HG03039 (cell line): ENCODE data around the gene ERCC3.
"Not testable (repeated sequence)": the region's sequence is repeated elsewhere in the genome, so short reads cannot be mapped to it uniquely, and the experiment has no call there.

Experiments
- ATAC-seq: cut with Tn5 transposase; IDR thresholded peaks from one replicate; pipeline ENCODE4 v1.9.1; 2021; ENCODE audit warnings: mild to moderate bottlenecking, moderate library complexity; ENCODE audit not compliant: unreplicated experiment

ERCC3 gene

GRCh38 chr2:127226520-127227263 is 67.3 kb downstream of the ERCC3 start:
- ATAC-seq, result peak; percentile 89

- ATAC-seq, result no peak
Measured at GRCh38 chr2:127226132-127226519, 67.8 kb downstream of the ERCC3 start.

- no peak for ATAC-seq
Measured at GRCh38 chr2:127225186-127225960, 68.6 kb downstream of the ERCC3 start.

DNA sequence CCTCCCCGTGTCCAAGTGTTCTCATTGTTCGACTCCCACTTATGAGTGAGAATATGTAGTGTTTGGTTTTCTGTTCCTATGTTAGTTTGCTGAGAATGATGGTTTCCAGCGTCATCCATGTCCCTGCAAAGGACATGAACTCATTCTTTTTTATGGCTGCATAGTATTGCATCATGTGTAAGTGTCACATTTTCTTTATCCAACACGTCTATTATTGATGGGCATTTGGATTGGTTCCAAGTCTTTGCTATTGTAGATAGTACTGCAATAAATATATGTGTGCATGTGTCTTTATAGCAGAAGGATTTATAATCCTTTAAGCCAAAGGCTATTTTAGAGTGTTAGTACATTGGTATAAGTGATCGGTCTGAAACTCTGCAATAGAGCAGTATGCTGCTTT is 69.8 kb downstream of the ERCC3 start:
- ATAC-seq, result not testable (repeated sequence)

- no peak for ATAC-seq
Measured at GRCh38 chr2:127220768-127221527, 73.0 kb downstream of the ERCC3 start.

GRCh38 chr2:127220102-127220767 is 73.7 kb downstream of the ERCC3 start, which contains the start of gene CYP27C1:
TSS of gene CYP27C1 (minus strand) at chr2:127220299. CDS start at chr2:127220270, 29 bp downstream.
- ATAC-seq, result no peak

GRCh38 chr2:127219171-127220070 is 74.5 kb downstream of the ERCC3 start:
- no peak for ATAC-seq

DNA sequence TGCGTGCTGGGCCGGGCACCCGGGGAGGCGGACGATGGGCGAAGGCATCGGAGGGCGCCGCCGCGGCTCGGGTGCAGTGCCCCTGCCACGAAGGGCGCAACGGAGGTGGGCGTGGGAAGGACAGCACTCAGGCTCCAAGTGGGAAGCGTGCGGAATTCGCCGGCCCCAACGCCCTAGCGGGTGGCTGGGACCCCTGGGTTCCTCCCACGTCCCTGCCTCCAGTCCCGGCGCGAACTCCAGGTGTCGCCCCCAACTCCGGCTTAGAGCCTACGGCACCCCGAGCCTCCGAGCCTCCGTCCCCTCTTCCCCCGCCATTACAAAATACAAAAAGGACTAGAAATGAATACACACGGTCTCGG is 75.2 kb downstream of the ERCC3 start:
- no peak for ATAC-seq

GRCh38 chr2:127217470-127218325 is 76.2 kb downstream of the ERCC3 start:
- no peak for ATAC-seq

GRCh38 chr2:127216593-127216992 is 77.4 kb downstream of the ERCC3 start:
- ATAC-seq, result no peak

GRCh38 chr2:127216095-127216494 is 77.8 kb downstream of the ERCC3 start:
- ATAC-seq, result no peak

DNA sequence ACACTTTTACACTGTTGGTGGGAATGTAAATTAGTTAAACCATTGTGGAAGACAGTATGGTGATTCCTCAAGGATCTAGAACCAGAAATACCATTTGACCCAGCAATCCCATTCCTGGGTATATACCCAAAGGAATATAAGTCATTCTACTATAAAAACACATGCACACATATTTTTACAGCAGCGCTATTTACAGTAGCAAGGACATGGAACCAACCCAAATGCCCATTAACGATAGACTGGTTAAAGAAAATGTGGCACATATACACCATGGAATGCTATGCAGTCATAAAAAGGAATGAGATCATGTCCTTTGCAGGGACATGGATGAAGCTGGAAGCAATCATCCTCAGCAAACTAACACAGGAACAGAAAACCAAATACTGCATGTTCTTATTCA is 79.7 kb downstream of the ERCC3 start:
- ATAC-seq, result not testable (repeated sequence)

DNA sequence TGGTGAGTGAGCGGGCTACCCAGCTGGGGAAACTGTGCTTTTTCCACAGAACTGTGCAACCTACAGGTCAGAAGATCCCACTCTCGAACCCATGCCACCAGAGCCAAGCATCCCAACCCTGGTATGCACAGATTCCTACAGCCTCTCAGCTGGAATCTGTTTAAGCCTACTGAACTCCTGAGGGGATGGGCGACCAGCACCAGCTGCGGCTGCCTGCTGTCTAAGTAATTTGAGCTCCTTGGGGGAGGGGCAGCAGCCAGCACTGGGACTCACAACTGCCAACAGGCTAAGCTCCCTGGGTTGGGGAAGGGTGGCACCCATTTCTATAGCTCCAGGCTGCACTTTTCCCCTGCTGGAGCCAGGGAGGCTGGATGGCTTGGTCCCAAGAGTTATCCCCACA is 85.6 kb downstream of the ERCC3 start:
- no peak for ATAC-seq
